Common myeloid progenitor, CD34-positive (primary cell): ENCODE results near the gene NOD1.

ENCODE experiments used
- CTCF ChIA-PET: fragments of 350-600 bp; sonication (Branson Sonifier 250); formaldehyde crosslinking; loops from one replicate; lab custom pipeline; 2021; ENCODE audit warnings: antibody characterized with exemption; lab: Charles Lee
- POLR2A ChIA-PET: fragments of 350-600 bp; sonication (Branson Sonifier 250); formaldehyde crosslinking; loops from one replicate; lab custom pipeline; 2021; ENCODE audit warnings: antibody characterized with exemption; lab: Charles Lee
- DNase-seq, 3 donors: peaks; one replicate each; pipeline versions ENCODE4 v3.0.0 to v3.0.0-alpha.2; 2013
- H3K27ac ChIP-seq, 2 experiments: 1 replicate in 1 of 2; 2 replicates in 1 of 2; pipeline ENCODE4 v1.7.0; 2013; ENCODE audit warnings: inconsistent platforms in 2 of 2, low read length in 2 of 2, mild to moderate bottlenecking in 2 of 2, low read depth in 1 of 2, moderate library complexity in 1 of 2; ENCODE audit not compliant: severe bottlenecking in 2 of 2, insufficient read depth in 1 of 2, poor library complexity in 1 of 2
- H3K27me3 ChIP-seq, 5 experiments: replicated peaks in 2 of 5; 1 replicate in 3 of 5; 2 replicates in 2 of 5; pipeline versions ENCODE4 v1.6.1 to v1.7.0; 2013; ENCODE audit warnings: low read length in 4 of 5, mild to moderate bottlenecking in 2 of 5, moderate library complexity in 2 of 5, inconsistent platforms in 1 of 5; ENCODE audit not compliant: insufficient read depth in 5 of 5, control insufficient read depth in 4 of 5
- H3K36me3 ChIP-seq, 4 experiments: 1 replicate in 2 of 4; 2 replicates in 2 of 4; pipeline versions ENCODE4 v1.6.1 to v1.7.0; 2013; ENCODE audit warnings: low read length in 3 of 4, control low read depth in 1 of 4, mild to moderate bottlenecking in 1 of 4; ENCODE audit not compliant: control insufficient read depth in 4 of 4, insufficient read depth in 4 of 4
- H3K4me1 ChIP-seq, 4 experiments: 1 replicate in 3 of 4; 2 replicates in 1 of 4; pipeline versions ENCODE4 v1.6.1 to v1.7.1; 2013; ENCODE audit warnings: low read length in 3 of 4, mild to moderate bottlenecking in 3 of 4, control low read depth in 1 of 4, inconsistent platforms in 1 of 4, moderate library complexity in 1 of 4; ENCODE audit not compliant: control insufficient read depth in 4 of 4, insufficient read depth in 4 of 4; ENCODE audit errors: control extremely low read depth in 1 of 4
- H3K4me3 ChIP-seq, 7 experiments: 1 replicate in 4 of 7; 2 replicates in 3 of 7; pipeline versions ENCODE4 v1.5.1 to v1.7.0; 2013; ENCODE audit warnings: mild to moderate bottlenecking in 7 of 7, low read length in 6 of 7, moderate library complexity in 6 of 7, inconsistent platforms in 2 of 7, low read depth in 2 of 7, control low read depth in 1 of 7; ENCODE audit not compliant: insufficient read depth in 4 of 7, control insufficient read depth in 1 of 7; ENCODE audit errors: extremely low read depth in 1 of 7
- H3K9me3 ChIP-seq, 5 experiments: 1 replicate in 4 of 5; 2 replicates in 1 of 5; pipeline versions ENCODE4 v1.6.1 to v1.7.1; 2013; ENCODE audit warnings: low read length in 4 of 5, mild to moderate bottlenecking in 2 of 5, inconsistent platforms in 1 of 5, low read depth in 1 of 5, moderate library complexity in 1 of 5; ENCODE audit not compliant: control insufficient read depth in 4 of 5, insufficient read depth in 2 of 5; ENCODE audit errors: control extremely low read depth in 1 of 5
- WGBS: methylation state at CpG from one replicate; pipeline ENCODE4 v1.1.5; 2013; ENCODE audit not compliant: insufficient coverage; 5-methylcytosine and 5-hydroxymethylcytosine counted together

NOD1 gene

DNA sequence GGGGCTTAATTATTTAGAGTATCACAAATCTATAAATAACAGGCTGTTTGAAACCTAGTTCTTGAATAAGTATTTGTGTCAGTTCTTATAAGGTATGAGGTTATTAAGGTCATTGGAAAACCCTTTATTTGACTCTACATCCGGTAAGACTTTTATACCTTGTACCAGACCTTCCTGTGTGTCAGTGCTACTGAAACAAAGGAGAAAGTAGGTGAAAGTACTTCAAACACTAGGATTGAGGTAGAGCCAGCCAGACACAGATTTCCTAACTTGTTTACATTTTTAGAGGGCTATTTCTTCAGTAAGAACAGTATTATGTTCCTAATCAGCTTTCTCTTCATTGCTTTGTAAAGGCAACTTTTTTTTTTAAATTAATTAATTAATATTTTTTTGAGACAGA, 100.3 kb downstream of the NOD1 start:
- CTCF ChIA-PET, result interaction anchor here (1.0 kb wide), 1 partner anchor 12 kb away, joined by 3 read pairs; no protein-coding TSS in a partner anchor
- Histone ChIP-seq H3K4me1 (no peaks in the 10 kb centered on the region), H3K27ac (no peak overlapping the region), H3K9me3 (peaks cover 0 to 4% (median 0%) of the 10 kb centered on the region in 5 experiments), H3K36me3 (no peaks in the 10 kb centered on the region), H3K27me3 (no peaks in the 10 kb centered on the region), H3K4me3 (no peak overlapping the region)
- POLR2A ChIA-PET, result interaction anchor here (0.6 kb wide), 2 partner anchors 42 to 1542 kb away, joined by 3 read pairs; no protein-coding TSS in a partner anchor
- DNase-seq, result no peak
- no CpG with 5 or more reads among the region's 1 CpG for WGBS
